NCI-H2227 treated with DMSO at 0.1 percent for 48 hours (cell line): ENCODE data around the gene CELF4.
A peak's percentile ranks its signal among the peaks of the same experiment; 100 is the strongest.

Source experiments
- DNase-seq: peaks from one replicate; lab custom pipeline; 2025; lab: John Stamatoyannopoulos, UW

Gene CELF4

GRCh38 chr18:37391698-37392548 is 173.7 kb downstream of the CELF4 start:
- DNase-seq: no peak

DNA sequence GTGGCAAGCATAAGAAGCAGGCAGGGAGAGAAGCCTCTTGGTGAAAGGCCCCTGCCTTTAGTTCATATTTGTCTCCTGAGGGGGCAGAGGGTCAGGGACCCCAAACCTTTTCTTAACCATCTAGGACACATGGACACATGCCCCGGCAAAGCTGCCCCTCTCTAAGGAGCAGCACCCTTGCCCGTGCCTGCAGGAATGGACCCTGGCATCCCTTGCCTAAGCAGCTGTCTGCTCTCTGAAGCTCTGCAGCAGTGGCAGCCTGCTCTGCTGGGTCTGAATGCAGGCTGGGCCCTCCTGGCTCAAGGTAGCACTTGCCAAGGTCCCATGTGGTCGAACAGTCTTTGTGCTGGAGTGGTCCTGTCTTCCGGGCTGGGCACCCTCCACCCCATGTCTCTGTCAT is 174.4 kb downstream of the CELF4 start:
- DNase-seq: no peak

GRCh38 chr18:37390687-37391086 is 174.9 kb downstream of the CELF4 start:
- no peak for DNase-seq

DNA sequence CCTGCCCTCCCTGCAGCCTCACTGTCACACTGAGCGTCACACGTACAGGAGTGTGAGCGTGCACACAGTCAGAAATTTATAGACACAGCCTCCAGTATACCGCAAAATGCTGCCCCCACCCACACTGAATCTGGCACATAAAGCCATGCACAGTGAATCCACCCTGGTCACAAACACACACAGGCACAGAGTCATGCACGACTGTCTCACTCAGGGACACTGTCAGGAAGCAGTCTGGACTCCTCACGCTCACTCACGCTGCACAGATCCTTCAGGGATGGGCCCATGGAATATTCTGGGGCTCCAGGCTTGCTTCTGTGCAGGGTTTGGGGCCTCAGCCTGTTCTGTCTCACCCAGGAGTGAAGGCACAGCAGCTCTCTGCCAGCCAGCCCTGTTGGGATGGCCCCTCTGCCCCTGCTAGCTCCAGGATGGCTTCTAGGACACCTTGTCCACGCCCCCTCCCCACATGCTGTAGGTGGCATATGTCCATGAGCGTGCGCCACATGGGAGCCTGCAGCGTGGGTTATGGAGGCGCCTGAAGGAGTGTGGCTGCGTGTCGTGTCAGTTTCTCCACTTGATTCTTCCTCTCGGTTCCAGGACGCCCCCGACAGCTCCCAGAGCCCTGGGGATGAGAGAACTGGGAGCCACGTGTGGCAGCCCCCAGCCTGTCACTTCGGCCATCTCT is 175.8 kb downstream of the CELF4 start:
- no peak for DNase-seq

GRCh38 chr18:37389041-37389440 is 176.6 kb downstream of the CELF4 start:
- DNase-seq: no peak

- DNase-seq: no peak
Measured at GRCh38 chr18:37388413-37388812, 177.2 kb downstream of the CELF4 start.

- DNase-seq: peak; percentile 19
Measured at GRCh38 chr18:37385846-37386778, 179.5 kb downstream of the CELF4 start.

DNA sequence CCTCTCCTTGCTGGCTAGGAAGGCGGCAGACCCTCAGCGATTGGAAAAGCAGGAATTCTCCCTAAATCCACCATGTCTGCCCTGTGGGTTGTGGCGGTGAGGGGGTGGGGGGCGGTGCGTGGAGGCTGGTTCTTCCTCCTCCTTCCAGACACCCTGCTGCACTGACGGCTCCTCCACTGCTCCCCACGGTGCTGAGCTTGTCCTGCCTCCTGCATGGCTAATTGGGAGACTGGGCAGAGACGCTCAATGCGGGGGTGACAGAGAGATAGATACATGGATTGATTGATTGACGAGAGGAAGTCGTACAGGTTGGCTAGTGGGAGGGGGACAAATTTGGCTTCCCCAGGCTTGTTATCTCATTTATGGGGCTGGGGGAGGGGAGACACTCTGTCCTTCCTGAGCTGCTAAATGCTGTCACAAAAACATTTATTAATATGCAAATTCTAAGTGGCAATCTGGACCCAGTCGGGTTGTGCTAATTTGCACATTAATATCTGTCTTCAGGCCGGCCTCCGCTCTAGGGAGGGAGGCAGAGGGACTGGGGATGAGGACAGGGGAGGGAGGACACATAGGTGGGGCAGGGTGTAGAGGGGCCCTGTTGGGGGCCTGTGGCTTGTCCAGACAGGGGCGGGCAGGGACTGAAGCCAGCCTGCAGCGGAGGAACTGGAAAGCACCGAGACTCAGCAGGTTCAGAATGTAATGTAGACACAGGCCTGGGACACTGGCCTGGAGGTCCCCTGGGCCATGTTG is 181.6 kb downstream of the CELF4 start:
- no peak for DNase-seq

GRCh38 chr18:37383036-37383785 is 182.4 kb downstream of the CELF4 start:
- DNase-seq: no peak

GRCh38 chr18:37381554-37381953 is 184.0 kb downstream of the CELF4 start:
- no peak for DNase-seq

- no peak for DNase-seq
Measured at GRCh38 chr18:37380546-37381110, 185.0 kb downstream of the CELF4 start.

DNA sequence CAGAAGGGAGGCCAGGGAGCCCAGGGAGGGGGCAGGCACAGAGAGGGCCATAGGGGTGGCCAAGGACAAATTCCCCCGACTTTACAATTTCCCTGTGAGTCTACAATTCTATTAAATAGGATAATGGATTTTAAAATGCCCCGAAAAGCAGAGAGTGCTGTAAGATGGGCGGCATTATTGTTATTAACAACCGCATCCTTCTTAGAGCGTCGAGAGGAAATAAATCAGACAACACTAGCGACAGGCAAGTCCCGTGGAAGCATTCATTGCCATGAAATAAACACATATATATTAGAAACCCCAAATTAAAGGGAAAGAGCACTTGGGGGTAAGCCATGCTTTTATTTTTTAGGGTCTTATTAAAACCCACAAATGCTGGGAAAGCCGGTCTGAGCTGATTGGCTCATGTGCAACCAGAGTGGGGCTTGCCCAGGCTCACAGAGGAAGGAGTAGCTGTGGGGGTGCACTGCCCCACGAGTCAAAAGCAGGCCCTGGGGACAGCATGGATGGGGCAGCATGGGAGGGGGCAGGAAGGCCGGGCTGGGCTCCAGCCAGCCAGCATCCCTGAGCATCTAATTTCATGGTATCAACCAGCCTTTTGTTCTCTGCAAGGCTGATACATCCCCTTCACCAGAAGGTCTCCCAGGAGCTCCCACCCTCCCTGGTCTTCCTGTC is 187.1 kb downstream of the CELF4 start:
- peak; percentile 38 for DNase-seq

- no peak for DNase-seq
Measured at GRCh38 chr18:37375181-37375580, 190.4 kb downstream of the CELF4 start.

DNA sequence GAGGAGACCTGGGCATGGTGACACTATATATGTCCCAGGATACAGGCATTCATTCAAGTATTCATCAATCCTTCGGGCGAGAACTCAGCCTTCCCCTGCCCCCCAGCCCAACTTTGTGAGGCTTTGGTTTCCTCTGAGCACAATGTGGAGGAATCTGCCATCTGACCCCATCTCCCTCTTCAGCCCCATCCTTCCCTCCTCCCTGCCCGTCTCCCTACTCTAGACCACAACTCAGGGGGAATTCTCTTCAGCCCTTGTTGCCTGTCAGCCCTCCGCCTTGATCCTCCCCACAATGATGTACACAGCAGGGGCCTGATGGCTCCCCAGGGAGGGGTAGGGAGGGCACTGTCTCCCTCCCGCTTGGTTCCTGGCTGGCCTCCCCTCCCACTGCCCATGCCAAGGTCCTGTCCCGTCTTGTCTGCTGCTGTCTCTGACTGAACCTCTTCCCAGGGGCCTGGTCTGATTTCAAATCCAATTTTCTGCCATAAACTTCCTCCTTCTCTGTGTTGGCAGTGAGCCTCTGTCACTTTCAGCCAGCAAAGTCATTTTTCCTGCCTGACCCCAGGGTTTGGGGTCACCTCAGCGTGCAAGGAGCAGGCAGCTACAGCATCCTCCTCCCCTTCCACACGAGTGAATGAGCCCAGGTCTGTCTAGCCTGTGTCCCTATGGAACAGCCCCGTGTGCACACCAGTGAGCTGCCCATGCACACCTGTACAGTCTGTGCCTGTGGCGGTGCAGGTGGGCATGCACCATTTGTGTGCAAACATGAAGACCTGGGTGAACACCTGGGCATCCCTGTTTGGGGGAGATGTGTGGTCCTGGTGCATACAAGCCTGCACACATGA is 197.3 kb downstream of the CELF4 start:
- no peak for DNase-seq

DNA sequence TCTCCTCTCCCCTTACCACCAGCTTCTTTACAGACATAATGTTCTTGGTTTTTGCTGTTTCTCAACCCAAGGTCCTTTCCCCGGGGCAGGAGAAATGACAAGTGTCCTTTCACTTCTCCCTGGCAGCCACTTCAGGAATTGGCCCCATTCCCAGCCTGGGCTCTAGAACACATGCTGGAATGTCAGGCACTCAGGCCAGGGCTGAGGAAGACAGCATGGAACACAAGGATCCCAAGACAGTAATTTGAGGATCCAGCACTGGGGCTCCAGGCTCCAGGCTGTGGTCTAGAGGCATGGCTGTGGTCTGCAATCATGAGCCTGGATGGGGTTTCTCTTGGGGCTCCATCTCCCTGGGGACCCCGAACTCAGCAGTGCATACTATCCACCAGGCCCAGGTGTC is 201.4 kb downstream of the CELF4 start:
- DNase-seq: no peak

- peak; percentile 27 for DNase-seq
Measured at GRCh38 chr18:37362158-37362890, 203.3 kb downstream of the CELF4 start.

DNA sequence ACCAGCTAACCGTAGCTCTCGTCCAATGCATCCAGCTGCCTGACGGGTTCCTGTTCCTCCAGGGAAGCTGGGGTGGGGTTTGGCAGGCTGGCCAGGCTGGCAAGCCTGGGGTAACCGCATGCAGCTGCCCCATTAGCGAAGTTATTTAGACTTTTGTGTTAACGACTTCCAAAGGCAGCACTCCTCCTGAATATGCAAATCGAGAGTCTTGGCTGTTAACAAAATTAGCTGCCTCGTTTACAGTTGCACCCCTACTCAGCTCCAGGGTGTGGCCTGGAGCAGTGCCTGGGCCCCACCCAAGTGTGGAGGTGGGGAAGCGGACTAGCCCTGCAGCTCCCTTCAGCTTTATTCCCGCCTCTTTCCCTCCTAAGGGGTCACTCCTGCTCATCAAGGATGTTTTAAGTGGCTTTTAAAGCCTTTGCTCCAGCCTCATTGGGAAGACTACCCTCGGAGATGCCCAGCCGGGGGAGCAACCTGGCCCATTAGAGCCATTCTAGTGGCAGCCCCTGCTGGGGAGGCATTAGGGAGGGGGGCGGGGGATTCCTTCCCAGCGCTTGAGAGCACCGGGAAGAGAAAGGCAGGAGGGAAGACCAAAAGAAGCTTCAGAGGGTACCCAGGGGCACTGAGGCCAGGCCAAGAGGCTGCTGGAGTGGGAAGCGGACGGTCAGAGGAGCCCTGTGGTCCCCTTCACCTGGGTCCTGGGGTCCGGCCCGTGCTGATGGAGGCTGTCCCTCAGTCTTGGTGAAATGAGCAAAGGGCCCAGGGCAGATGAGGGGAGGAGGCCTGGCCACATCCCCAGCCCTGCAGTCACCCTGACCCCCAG is 204.1 kb downstream of the CELF4 start:
- DNase-seq: peak; percentile 50
